ENCODE measurements around the gene SPTY2D1.
"Not testable (repeated sequence)": the region's sequence is repeated elsewhere in the genome, so short reads cannot be mapped to it uniquely, and the experiment has no call there.

Gene SPTY2D1

GRCh38 chr11:18594999-18595749 lies 39.0 kb downstream of the SPTY2D1 start:
- DNase-seq (ENCODE audit: low spot score) = no peak
- no peak for TF ChIP-seq CTCF (IDR thresholded peaks at IDR 0.05; ENCODE audit: extremely low read depth, missing control alignments)

- DNase-seq (ENCODE audit: low spot score) = not testable (repeated sequence)
Measured at GRCh38 chr11:18594088-18594487, 40.1 kb downstream of the SPTY2D1 start.

- DNase-seq (ENCODE audit: low spot score) = no peak
- TF ChIP-seq CTCF (IDR thresholded peaks at IDR 0.05; ENCODE audit: extremely low read depth, missing control alignments) = no peak
Measured at GRCh38 chr11:18590571-18590970, 43.6 kb downstream of the SPTY2D1 start.

- DNase-seq (ENCODE audit: low spot score) = peak; percentile 72
- TF ChIP-seq CTCF (IDR thresholded peaks at IDR 0.05; ENCODE audit: extremely low read depth, missing control alignments) = no peak
Measured at GRCh38 chr11:18588297-18589252, 45.6 kb downstream of the SPTY2D1 start, which contains the start of gene UEVLD. UEVLD (minus strand) TSS chr11:18588734; CDS start chr11:18588654, 80 bp downstream.

- DNase-seq (ENCODE audit: low spot score) = no peak
- no peak for TF ChIP-seq CTCF (IDR thresholded peaks at IDR 0.05; ENCODE audit: extremely low read depth, missing control alignments)
Measured at GRCh38 chr11:18581825-18582224, 52.3 kb downstream of the SPTY2D1 start.

GRCh38 chr11:18580113-18580766 lies 53.9 kb downstream of the SPTY2D1 start:
- DNase-seq (ENCODE audit: low spot score) = no peak
- TF ChIP-seq CTCF (IDR thresholded peaks at IDR 0.05; ENCODE audit: extremely low read depth, missing control alignments) = no peak

GRCh38 chr11:18578975-18579598 lies 55.1 kb downstream of the SPTY2D1 start:
- TF ChIP-seq CTCF (IDR thresholded peaks at IDR 0.05; ENCODE audit: extremely low read depth, missing control alignments) = no peak
- peak; percentile 34 for DNase-seq (ENCODE audit: low spot score)

Measured in GM20000 (cell line).